HL-60 (cell line): ENCODE data around the gene ERGIC1.

Experiments used
- DNase-seq, 2 experiments: peaks; one replicate each; pipeline ENCODE4 v3.0.0-alpha.2; 2010 to 2020; ENCODE audit warnings: low read depth in 1 of 2, low spot score in 1 of 2
- H3K27ac ChIP-seq: fragments of 250-450 bp; sonication (Bioruptor Pico); replicated peaks from 2 replicates; pipeline ENCODE4 v1.5.1; 2020; ENCODE audit warnings: mild to moderate bottlenecking, moderate library complexity
- H3K27me3 ChIP-seq: fragments of 250-450 bp; sonication (Bioruptor Pico); 2 replicates; pipeline ENCODE4 v1.5.1; 2021; ENCODE audit warnings: mild to moderate bottlenecking, moderate library complexity; ENCODE audit not compliant: insufficient read depth, poor library complexity, severe bottlenecking
- H3K4me3 ChIP-seq: replicated peaks from 2 replicates; pipeline ENCODE4 v1.5.1; 2011; ENCODE audit warnings: mild to moderate bottlenecking, control low read depth, low read length; ENCODE audit not compliant: insufficient read depth
- CTCF ChIP-seq: IDR thresholded peaks from one replicate; pipeline ENCODE4 v1.5.1; 2011; ENCODE audit warnings: low read length, control low read depth, inconsistent platforms; ENCODE audit not compliant: insufficient read depth
- GABPA ChIP-seq: IDR thresholded peaks from 2 replicates; pipeline ENCODE4 v1.6.1; 2012; ENCODE audit warnings: low read depth
- POLR2AphosphoS5 ChIP-seq: IDR thresholded peaks from 2 replicates; pipeline ENCODE4 v1.6.1; 2012; ENCODE audit warnings: low read depth
- REST ChIP-seq: IDR thresholded peaks from 2 replicates; pipeline ENCODE4 v1.6.1; 2012; ENCODE audit warnings: low read depth; ENCODE audit not compliant: insufficient replicate concordance
- SPI1 ChIP-seq: IDR thresholded peaks from 2 replicates; pipeline ENCODE4 v1.6.1; 2012; ENCODE audit warnings: low read depth, mild to moderate bottlenecking, borderline replicate concordance

The ERGIC1 gene

GRCh38 chr5:172911976-172912375 lies 77.9 kb downstream of the ERGIC1 start:
- H3K4me3 ChIP-seq = no peak overlapping the region
- no peak for DNase-seq
- no peaks in the 10 kb centered on the region for H3K27me3 ChIP-seq
- no peak overlapping the region for H3K27ac ChIP-seq
- TF ChIP-seq REST (no peak), POLR2AphosphoS5 (no peak), CTCF (no peak), GABPA (no peak), SPI1 (no peak)

GRCh38 chr5:172913117-172913850 lies 79.2 kb downstream of the ERGIC1 start:
- H3K4me3 ChIP-seq = no peak overlapping the region
- TF ChIP-seq GABPA = no peak
- TF ChIP-seq SPI1 = no peak
- no peak for TF ChIP-seq CTCF
- no peak for TF ChIP-seq REST
- H3K27ac ChIP-seq = no peak overlapping the region
- DNase-seq = no peak
- no peaks in the 10 kb centered on the region for H3K27me3 ChIP-seq

- no peak for TF ChIP-seq POLR2AphosphoS5
- TF ChIP-seq REST = no peak
- TF ChIP-seq CTCF = no peak
- no peak for TF ChIP-seq SPI1
- no peak for DNase-seq
- Histone ChIP-seq H3K27ac (no peak overlapping the region), H3K4me3 (no peak overlapping the region), H3K27me3 (no peaks in the 10 kb centered on the region)
Measured at GRCh38 chr5:172915514-172915913, 81.5 kb downstream of the ERGIC1 start.
